Cardiac muscle cell (in vitro differentiated cells and primary cell): ENCODE measurements around the gene NFATC2. TPM values are rescaled to one million over a fixed set of nuclear protein-coding genes. Genes with fewer than 3 reads are reported as not detected.

ENCODE experiments used
- DNase-seq, 2 donors: peaks; one replicate each; pipeline versions ENCODE4 v3.0.0 to v3.0.0-alpha.2; 2010 to 2017; ENCODE audit warnings: low read depth in 1 of 2, low spot score in 1 of 2
- H3K27ac ChIP-seq: fragments of 200-600 bp; sonication (generic); 2 replicates; pipeline ENCODE4 v1.5.1; 2016
- H3K27me3 ChIP-seq: fragments of 200-600 bp; sonication (generic); 2 replicates; pipeline ENCODE4 v1.6.0; 2016; ENCODE audit warnings: control low read depth
- H3K36me3 ChIP-seq: fragments of 200-600 bp; sonication (generic); 2 replicates; pipeline ENCODE4 v1.5.1; 2016; ENCODE audit warnings: control low read depth
- H3K4me1 ChIP-seq: fragments of 200-600 bp; sonication (generic); 2 replicates; pipeline ENCODE4 v1.8.1; 2017; ENCODE audit warnings: low read depth, mild to moderate bottlenecking, mixed run types
- H3K4me3 ChIP-seq: fragments of 200-600 bp; sonication (generic); 2 replicates; pipeline ENCODE4 v1.5.1; 2016; ENCODE audit warnings: mild to moderate bottlenecking
- H3K9me3 ChIP-seq: fragments of 200-600 bp; sonication (generic); 2 replicates; pipeline ENCODE4 v1.5.1; 2017; ENCODE audit warnings: low read depth, mild to moderate bottlenecking, control low read depth
- polyA plus RNA-seq: library from polyadenylated mRNA; unstranded; fragments of >200 nt; fragmentation: Nextera tagmentation; extraction: Ambion mirVana; gene quantifications from 2 replicates; pipeline ENCODE4 v1.2.1, GENCODE V29; 2016
- total RNA-seq: library from RNA; depleted of rRNA; stranded (reverse); fragments of >200 nt; gene quantifications from 2 replicates; pipeline ENCODE4 v1.2.3, GENCODE V29; 2016
- TF ChIP-seq, protein P1 (sequence below): IDR thresholded peaks from 2 replicates; pipeline ENCODE4 v1.5.1; 2012; ENCODE audit warnings: low read depth, mild to moderate bottlenecking, low read length

The NFATC2 gene
- total and polyA plus RNA-seq, 2 experiments from 2014 or later = 5.8 to 17.0 TPM

DNA sequence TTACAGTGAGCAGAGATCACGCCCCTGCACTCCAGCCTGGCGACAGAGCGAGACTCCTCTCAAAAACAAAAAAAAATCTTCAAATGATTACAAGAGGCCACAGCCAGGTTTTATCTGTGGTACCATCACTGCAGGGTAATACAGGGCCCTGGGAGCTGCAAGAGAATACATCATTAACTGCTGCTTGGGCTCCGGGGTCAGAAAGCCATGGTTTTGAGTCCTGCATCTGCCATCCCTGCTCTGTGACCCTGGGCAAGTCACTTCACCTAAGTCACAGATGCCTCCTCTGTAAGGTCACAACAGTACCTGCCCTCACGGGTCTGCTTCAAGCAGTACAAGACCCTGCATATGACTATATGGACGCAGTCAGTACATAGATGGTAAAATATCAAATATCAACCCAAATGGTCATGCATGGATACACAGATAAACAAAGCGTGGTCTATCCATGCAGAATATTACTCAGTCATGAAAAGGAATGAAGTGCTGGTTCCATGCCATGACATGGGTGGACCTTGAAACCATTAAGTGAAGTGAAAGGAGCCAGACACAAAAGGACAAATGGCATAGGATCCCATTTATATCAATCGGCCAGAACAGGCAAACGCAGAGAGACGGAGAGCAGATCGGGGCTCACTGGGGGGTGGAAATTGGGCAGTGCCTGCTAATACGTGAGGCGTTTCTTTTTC is 83.6 kb downstream of the NFATC2 start:
- no peak overlapping the region for H3K4me3 ChIP-seq
- H3K27me3 ChIP-seq = no peaks in the 10 kb centered on the region
- no peak overlapping the region for H3K27ac ChIP-seq
- H3K36me3 ChIP-seq = peaks cover 6% of the 10 kb centered on the region
- no peaks in the 10 kb centered on the region for H3K9me3 ChIP-seq
- DNase-seq = no peak
- TF ChIP-seq, protein P1, sequence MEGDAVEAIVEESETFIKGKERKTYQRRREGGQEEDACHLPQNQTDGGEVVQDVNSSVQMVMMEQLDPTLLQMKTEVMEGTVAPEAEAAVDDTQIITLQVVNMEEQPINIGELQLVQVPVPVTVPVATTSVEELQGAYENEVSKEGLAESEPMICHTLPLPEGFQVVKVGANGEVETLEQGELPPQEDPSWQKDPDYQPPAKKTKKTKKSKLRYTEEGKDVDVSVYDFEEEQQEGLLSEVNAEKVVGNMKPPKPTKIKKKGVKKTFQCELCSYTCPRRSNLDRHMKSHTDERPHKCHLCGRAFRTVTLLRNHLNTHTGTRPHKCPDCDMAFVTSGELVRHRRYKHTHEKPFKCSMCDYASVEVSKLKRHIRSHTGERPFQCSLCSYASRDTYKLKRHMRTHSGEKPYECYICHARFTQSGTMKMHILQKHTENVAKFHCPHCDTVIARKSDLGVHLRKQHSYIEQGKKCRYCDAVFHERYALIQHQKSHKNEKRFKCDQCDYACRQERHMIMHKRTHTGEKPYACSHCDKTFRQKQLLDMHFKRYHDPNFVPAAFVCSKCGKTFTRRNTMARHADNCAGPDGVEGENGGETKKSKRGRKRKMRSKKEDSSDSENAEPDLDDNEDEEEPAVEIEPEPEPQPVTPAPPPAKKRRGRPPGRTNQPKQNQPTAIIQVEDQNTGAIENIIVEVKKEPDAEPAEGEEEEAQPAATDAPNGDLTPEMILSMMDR = no peak
- H3K4me1 ChIP-seq = peaks cover 4% of the 10 kb centered on the region

DNA sequence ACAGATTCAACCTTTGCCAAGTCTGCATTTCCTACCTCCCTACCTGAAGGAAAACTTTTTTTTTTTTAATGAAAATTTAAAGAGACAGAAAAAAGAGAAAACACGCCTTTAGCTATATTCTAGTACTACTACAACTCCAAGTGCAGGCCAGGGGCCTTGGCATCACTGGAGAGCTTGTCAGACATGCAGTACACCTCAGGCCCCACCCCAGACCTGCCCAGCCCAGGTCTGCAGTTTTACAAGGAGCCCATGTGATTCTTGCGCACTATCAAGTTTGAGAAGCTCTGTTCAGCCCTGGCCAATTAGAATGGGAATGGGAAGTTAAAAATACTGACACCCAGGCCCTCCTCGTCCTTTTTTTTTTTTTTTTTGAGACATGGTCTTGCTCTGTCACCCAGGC is 85.0 kb downstream of the NFATC2 start:
- TF ChIP-seq, protein P1 = no peak
- DNase-seq = no peak
- peaks cover 4% of the 10 kb centered on the region for H3K4me1 ChIP-seq
- no peaks in the 10 kb centered on the region for H3K27me3 ChIP-seq
- H3K4me3 ChIP-seq = no peak overlapping the region
- peak overlapping the region; percentile 78 for H3K27ac ChIP-seq
- peaks cover 16% of the 10 kb centered on the region for H3K36me3 ChIP-seq
- no peaks in the 10 kb centered on the region for H3K9me3 ChIP-seq

DNA sequence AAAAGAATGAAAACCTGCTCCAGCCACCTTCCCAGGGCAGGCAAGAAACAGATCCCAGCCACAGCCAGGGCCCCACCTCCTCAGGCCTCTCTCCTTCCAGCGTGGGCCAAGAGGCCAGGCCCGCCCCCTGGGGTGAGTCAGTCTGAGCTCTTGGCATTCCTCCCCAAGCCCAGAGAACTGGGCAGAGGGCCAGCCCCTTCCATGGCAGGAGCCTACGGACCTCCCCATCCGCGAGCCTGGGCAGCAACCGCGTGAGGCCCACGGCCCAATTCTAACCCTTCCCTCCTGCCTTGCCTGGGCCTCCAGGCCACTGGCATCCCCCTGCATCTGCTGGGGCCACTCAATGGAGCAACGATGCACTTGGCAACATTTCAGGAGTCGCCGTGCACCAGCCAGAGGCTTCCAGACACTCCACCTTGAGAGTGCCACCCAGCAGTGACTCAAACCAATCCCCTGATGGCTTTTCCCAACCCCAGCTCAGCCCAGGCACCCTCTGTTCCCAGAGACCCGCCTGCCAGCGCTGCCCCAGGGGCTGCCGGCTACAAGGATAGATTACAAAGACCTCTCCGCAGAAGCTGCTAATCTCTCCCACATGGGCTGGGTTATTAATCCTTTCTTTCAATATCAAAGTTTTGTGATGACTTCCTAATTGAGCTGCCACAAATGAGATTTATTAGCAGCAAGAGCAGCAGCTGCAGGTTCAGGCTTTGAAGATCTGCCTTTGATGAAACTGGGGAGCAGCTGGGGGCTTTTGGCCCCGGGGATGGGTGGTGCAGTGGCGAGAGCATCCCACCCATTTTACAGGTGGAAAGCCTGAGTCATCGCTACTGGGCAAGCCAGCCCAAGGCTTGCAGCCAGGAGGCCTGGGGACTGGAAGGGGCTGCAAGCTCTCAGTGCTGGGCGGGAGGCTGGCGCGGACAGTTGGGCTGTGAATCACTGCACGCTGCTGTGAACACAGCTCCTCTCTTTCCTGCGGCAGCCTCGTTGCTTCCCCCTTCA is 85.7 kb downstream of the NFATC2 start:
- Histone ChIP-seq H3K36me3 (peaks cover 16% of the 10 kb centered on the region), H3K9me3 (no peaks in the 10 kb centered on the region), H3K4me1 (peaks cover 7% of the 10 kb centered on the region), H3K27me3 (no peaks in the 10 kb centered on the region), H3K27ac (peak overlapping the region; percentile 78), H3K4me3 (no peak overlapping the region)
- TF ChIP-seq, protein P1 = no peak
- peak; percentile 91 to 98 for DNase-seq

DNA sequence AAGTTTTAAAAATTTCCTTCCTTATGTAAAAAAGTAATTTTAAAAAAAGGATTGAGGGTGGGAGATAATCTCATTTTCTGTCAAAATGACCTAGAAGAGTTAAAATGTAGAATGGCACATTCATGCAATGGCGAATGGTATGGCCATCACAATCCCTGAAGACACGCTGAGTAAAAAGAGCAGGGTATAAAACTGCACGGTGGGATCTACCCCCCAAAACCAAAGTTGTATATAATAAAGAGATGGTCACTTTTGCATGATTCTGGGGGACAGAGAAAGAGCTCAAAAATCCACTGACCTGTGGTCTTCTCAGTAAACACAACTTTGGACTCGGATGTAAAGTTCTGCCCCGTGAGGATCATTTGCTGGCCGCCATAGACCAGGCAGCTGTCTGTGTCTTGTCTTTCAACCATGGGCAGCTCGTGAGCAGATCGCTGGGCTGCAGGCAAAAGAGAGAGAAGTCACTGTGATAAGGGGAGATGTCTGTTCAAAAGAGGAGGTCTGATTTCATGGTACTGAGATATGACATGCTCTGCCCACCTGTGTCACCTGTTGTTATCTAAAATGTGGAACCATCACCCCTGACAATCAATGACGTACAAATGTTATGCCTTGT is 88.2 kb downstream of the NFATC2 start:
- Histone ChIP-seq H3K4me1 (peaks cover 22% of the 10 kb centered on the region), H3K9me3 (no peaks in the 10 kb centered on the region), H3K27ac (no peak overlapping the region), H3K27me3 (no peaks in the 10 kb centered on the region), H3K4me3 (no peak overlapping the region), H3K36me3 (peaks cover 16% of the 10 kb centered on the region)
- DNase-seq = no peak
- TF ChIP-seq, protein P1 = no peak

DNA sequence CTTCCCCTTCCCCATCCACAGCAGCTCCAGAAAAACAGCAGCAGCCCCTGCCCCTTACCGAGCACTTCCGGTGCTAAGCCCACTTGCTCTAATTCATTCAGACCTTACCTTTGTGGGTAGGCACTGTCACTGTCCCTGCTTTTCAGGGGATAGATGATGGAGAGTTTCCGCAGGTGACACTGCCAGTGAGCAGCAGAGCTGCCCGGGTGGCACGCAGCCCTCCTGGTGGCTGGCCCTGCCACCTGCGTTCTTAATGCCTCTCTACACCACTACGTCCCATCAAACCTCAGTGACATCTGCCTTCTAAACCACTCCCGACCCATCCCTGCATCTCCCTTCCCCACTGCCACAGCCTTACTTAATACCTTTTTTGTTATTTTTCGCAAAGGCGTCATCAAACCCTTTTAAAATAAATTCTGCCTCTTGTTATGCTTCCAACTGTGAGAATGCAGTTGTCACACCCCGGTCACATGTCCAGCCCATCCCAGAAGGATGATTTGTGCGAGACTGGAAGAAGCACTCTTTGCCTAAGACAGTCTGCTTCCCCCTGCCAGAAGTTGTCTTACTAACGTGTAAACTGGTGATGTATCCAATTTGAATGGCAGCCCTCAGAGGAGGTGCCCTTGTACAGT is 89.7 kb downstream of the NFATC2 start:
- Histone ChIP-seq H3K9me3 (no peaks in the 10 kb centered on the region), H3K27ac (peak overlapping the region; percentile 9), H3K27me3 (no peaks in the 10 kb centered on the region), H3K4me1 (peaks cover 36% of the 10 kb centered on the region), H3K36me3 (peaks cover 16% of the 10 kb centered on the region), H3K4me3 (no peak overlapping the region)
- DNase-seq = no peak
- TF ChIP-seq, protein P1 = no peak
